Mucosa of descending colon (tissue), 3 donors: ENCODE data around the gene COL24A1. TPM values are rescaled to one million over a fixed set of nuclear protein-coding genes. Genes with fewer than 3 reads are reported as not detected.

Source experiments
- ATAC-seq: fragments of 200-7000 bp; cut with Tn5 transposase; one replicate; pipeline ENCODE4 v1.9.1; 2020; ENCODE audit warnings: mild to moderate bottlenecking, moderate library complexity
- DNase-seq, 3 donors: peaks; one replicate each; pipeline ENCODE4 v3.0.0-alpha.2; 2020
- H3K36me3 ChIP-seq: fragments of 200-600 bp; one replicate; pipeline ENCODE4 v1.8.0; 2021; ENCODE audit warnings: low read depth, mild to moderate bottlenecking
- H3K4me1 ChIP-seq: fragments of 200-600 bp; one replicate; pipeline ENCODE4 v1.8.0; 2021; ENCODE audit warnings: low read depth, mild to moderate bottlenecking
- H3K4me3 ChIP-seq: fragments of 200-600 bp; one replicate; pipeline ENCODE4 v1.8.0; 2021; ENCODE audit warnings: mild to moderate bottlenecking
- H3K9me3 ChIP-seq: fragments of 200-600 bp; one replicate; pipeline ENCODE4 v1.8.0; 2021; ENCODE audit warnings: mild to moderate bottlenecking
- CTCF ChIP-seq: fragments of 200-600 bp; IDR thresholded peaks from one replicate; pipeline ENCODE4 v1.8.0; 2022; ENCODE audit warnings: antibody characterized with exemption, mild to moderate bottlenecking
- intact Hi-C, 2 donors: fragments of 100-400 bp; cut with DNase I in 1 of 2; cut with micrococcal nuclease in 1 of 2; formaldehyde crosslinking; loops; one replicate each; pipeline versions ENCODE4 v1.11.0 to v1.11.1; 2022; cut with DNase I, micrococcal nuclease
- long read RNA-seq, 2 donors: library from polyadenylated mRNA; unstranded; transcript quantifications; one replicate each; pipeline ENCODE4 v2.0.0, GENCODE V29; 2019 to 2021
- total RNA-seq, 3 donors: library from RNA; stranded (reverse); fragmentation: NEBNext Ultra II Directional in 2 of 3; extraction: Animal tissue kit (Norgen Biotek cat#: 25700) in 2 of 3; gene quantifications; one replicate each; pipeline versions ENCODE4 v1.2.1 to v1.2.4, GENCODE V29; 2021 to 2023
- donor health status: DM: no; HTN: no; CAD: no; lungs with moderate emphysema.
- donor health status: DM: no; HTN: no; CAD: no.
- donor health status: DM: no; HTN: yes; CAD: no.

COL24A1 gene
- total RNA-seq = 1 to 10 TPM in 2 of 3 donors, under 1 TPM in 1; 0.41 to 6.2 (median 1.1) TPM
- long read RNA-seq, donor 1, partial matches to known transcripts = 0 of 3 reads
- long read RNA-seq, donor 1, other reads (novel, unspliced or antisense) = 3 of 3 reads
- long read RNA-seq, donor 2 = 0 reads

DNA sequence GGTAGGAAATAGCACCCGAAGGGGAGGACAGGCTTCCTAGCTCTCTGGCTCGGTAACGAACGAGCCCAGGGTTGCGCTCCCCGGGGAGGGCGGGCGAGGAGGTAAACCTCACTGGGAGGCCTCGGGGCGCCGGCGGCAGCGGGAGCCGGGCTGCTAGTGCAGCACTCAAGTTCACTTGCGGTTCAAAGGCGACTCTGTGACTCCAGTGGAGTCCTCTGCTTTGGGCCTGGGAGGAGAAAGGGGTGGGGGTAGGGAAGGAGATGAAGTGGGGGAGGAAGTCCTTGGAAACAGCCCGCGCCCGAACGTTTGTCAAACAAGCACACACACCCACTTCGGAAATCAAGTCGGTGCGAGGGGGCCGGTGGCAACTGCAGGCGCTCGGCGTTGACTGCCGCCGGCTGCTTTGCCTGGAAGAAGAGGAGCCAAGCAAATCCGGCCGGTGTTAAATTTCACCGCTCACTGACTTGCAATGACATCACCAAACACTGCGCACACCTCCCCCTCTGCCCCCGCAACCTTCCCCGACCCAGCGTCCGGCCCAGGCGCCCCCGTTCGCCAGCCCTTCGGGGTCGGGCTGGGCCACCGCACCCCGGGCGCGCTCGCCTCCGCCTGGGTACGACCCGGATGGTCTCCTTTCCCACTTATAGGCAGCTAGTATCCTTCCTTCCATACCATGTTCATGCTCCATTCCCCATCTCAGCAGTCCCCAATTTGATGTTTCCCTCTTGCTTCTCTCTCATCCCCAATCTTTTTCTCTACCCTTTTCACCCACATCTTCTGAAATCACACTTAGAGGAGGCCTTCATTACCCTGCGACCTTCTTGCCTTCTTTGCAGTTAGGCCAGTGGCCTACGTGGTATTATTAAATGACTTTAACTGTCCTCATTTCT lies at the start of gene COL24A1:
COL24A1 (minus strand) TSS at position 207 of the 890 bp plus-strand sequence. CDS start 376 bp downstream, outside the sequence.
- peak; percentile 34 for ATAC-seq
- Histone ChIP-seq H3K36me3 (no peaks in the 10 kb centered on the region), H3K4me1 (peaks cover 5% of the 10 kb centered on the region), H3K4me3 (no peak within 1 kb of the TSS), H3K9me3 (no peaks in the 10 kb centered on the region)
- intact Hi-C loops = no loop called here
- DNase-seq = peak in 2 of 3 donors; percentile 13 to 25
- no peak for TF ChIP-seq CTCF

DNA sequence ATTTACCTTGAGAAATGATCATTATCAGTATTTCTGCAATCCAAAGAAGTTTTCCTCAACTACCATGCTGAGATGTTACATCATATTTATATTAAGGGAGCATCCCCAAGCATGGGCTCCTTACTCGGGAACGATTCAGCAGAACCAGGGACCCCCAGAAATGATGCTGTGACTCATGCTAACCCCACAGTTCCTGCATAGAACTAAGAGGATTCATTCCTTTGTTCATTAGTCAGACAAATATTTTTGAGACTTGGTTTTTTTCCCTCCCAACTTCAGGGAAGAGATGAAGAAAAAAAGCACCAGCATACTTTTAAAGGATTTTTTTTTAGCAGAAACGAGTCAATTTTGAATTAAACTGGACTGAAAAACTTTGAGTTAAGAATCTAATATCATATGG lies 49.2 kb upstream of the COL24A1 start:
- DNase-seq = no peak
- TF ChIP-seq CTCF = no peak
- H3K4me1 ChIP-seq = no peaks in the 10 kb centered on the region
- no peak overlapping the region for H3K4me3 ChIP-seq
- no peak for ATAC-seq
- H3K9me3 ChIP-seq = no peaks in the 10 kb centered on the region
- intact Hi-C loops = no loop called here
- H3K36me3 ChIP-seq = no peaks in the 10 kb centered on the region

DNA sequence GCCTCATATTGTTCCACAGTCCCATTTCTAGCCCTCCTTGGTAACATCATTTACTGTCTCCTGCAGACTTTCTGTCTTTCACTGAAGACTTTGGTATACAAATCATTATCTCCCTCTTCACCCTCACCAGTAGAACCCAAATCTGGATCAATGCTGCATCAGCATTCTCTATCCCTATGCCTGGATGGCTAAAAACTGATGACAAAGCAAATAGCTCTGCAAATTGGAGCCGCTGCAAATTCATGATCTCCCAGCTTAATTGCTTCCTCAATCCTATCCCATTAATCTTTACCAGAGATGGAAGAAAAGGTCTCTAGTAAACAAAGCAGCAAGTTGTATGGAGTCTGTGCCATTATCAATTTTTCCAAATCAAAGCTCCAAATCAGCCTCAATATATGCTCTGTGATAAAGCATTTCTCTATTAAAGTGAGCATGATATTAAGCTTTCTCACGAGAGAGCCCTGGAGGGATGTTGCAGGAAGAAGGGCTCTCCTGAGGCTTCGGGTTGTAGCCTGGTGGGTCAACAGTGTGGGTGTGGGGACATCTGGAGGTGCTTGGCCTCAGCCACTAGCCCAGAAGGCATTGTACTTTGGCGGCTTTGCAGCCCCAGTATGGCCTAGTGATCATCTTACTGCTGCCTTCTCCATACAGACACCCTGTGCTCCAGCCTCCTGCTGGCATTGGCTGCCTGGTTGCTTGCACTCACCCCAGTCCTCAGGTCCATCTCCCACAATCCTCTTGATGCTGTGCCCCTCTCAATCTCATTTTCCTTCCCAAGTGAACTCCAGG lies 46.2 kb upstream of the COL24A1 start:
- DNase-seq (no peak), ATAC-seq (no peak)
- Histone ChIP-seq H3K4me3 (no peak overlapping the region), H3K4me1 (no peaks in the 10 kb centered on the region), H3K9me3 (no peaks in the 10 kb centered on the region), H3K36me3 (no peaks in the 10 kb centered on the region)
- intact Hi-C loops = no loop called here
- no peak for TF ChIP-seq CTCF

DNA sequence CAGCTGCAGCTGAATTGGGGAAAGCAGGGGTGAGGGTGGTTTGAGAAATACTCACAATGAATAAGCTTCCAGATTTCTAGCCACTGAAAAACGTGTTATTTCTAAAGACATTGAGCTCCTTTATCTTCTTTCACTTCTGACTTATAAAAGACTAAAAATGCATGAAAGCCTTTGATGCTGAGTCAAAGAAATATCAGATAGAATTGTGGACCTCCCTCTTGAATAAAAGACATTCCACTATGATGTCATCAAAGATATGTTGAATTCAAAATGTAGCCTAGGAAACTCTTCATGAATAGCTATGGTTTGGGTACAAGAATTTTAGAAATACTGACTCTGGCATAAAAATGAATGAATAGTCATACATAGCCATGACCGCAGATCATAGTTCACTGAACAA lies 44.7 kb upstream of the COL24A1 start:
- H3K4me3 ChIP-seq = no peak overlapping the region
- no peak for ATAC-seq
- H3K36me3 ChIP-seq = no peaks in the 10 kb centered on the region
- TF ChIP-seq CTCF = no peak
- DNase-seq = no peak
- intact Hi-C loops = no loop called here
- H3K9me3 ChIP-seq = no peaks in the 10 kb centered on the region
- H3K4me1 ChIP-seq = no peaks in the 10 kb centered on the region

- H3K4me1 ChIP-seq = no peaks in the 10 kb centered on the region
Observed at GRCh38 chr1:86200901-86201300, 44.3 kb upstream of the COL24A1 start.

More at GRCh38 chr1:86200901-86201300, 44.3 kb upstream of the COL24A1 start:
- intact Hi-C loops = no loop called here
- H3K4me3 ChIP-seq = no peak overlapping the region
- TF ChIP-seq CTCF = no peak
- H3K9me3 ChIP-seq = no peaks in the 10 kb centered on the region
- no peaks in the 10 kb centered on the region for H3K36me3 ChIP-seq
- no peak for DNase-seq
- no peak for ATAC-seq
